T-helper 1 cell treated with Interleukin-12 subunit alpha and Interleukin-12 subunit beta and Interleukin-4 antibody, amounts not matched to agents 30 μg/mL and 1 μg/mL, for 36 hours (primary cell): Measurements from ENCODE around the gene TPTE.
"Not testable (repeated sequence)": the region's sequence is repeated elsewhere in the genome, so short reads cannot be mapped to it uniquely, and the experiment has no call there.

Source experiments
- H3K27ac Mint-ChIP-seq: one replicate; pipeline ENCODE4 v1.8.0; 2021; ENCODE audit warnings: mild to moderate bottlenecking, mixed read lengths
- H3K27me3 Mint-ChIP-seq: one replicate; pipeline ENCODE4 v1.8.0; 2021; ENCODE audit warnings: low read depth, mixed read lengths
- H3K36me3 Mint-ChIP-seq: one replicate; pipeline ENCODE4 v1.8.0; 2021; ENCODE audit warnings: low read depth, mixed read lengths
- H3K4me1 Mint-ChIP-seq: one replicate; pipeline ENCODE4 v1.8.0; 2021; ENCODE audit warnings: low read depth, mixed read lengths
- H3K4me3 Mint-ChIP-seq: one replicate; pipeline ENCODE4 v1.8.0; 2021; ENCODE audit warnings: mild to moderate bottlenecking, moderate library complexity, mixed read lengths
- H3K9me3 Mint-ChIP-seq: one replicate; pipeline ENCODE4 v1.8.0; 2021; ENCODE audit warnings: mixed read lengths

Gene TPTE

GRCh38 chr21:10521091-10521598 is at the start of gene TPTE:
Gene TPTE, plus strand, starts transcription at chr21:10521583. Its CDS starts 17,141 bp downstream, at chr21:10538724.
- H3K27me3 Mint-ChIP-seq, result no peaks in the 10 kb centered on the region
- H3K27ac Mint-ChIP-seq, result no peak within 1 kb of the TSS
- no peaks in the 10 kb centered on the region for H3K4me1 Mint-ChIP-seq
- no peak within 1 kb of the TSS for H3K4me3 Mint-ChIP-seq
- H3K36me3 Mint-ChIP-seq, result peaks cover 2% of the 10 kb centered on the region
- peaks cover 44% of the 10 kb centered on the region for H3K9me3 Mint-ChIP-seq

DNA sequence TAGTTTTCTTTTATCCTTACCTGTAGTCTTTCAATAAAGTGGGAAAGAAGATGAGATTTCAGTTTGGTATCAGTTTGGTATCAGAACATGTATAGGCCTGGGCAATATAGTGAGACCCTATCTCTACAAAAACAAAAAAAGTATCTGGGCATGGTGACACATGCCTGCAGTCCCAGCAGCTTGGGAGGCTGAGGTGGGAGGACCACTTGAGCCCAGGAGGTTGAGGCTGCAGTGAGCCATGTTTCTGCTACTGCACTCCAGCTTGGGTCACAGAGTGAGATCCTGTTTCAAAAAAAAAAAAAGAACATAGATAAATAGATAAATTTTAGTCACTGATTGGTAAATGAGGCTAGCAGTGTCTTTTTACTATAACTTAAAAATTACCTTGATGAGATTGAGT is 49.4 kb upstream of the TPTE start:
- not testable (repeated sequence) for H3K36me3 Mint-ChIP-seq, H3K27me3 Mint-ChIP-seq, H3K4me1 Mint-ChIP-seq, H3K4me3 Mint-ChIP-seq, H3K27ac Mint-ChIP-seq
- peaks cover 13% of the 10 kb centered on the region for H3K9me3 Mint-ChIP-seq

DNA sequence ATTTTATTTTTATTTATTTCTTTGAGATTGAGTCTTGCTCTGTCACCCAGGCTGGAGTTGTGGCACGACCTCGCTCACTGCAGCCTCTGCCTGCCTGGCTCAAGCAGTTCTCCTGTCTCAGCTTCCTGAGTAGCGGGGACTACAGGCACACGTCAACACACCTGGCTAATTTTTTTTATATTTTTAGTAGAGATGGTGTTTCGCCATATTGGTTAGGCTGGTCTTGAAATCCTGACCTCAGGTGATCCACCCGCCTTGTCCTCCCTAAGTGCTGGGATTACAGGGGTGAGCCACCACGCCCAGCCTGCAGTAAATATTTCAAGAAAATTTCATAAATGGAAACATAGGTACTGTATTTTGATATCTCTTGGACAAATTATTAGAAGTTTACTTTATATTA is 43.6 kb upstream of the TPTE start:
- H3K27ac Mint-ChIP-seq, H3K4me1 Mint-ChIP-seq, H3K4me3 Mint-ChIP-seq, H3K27me3 Mint-ChIP-seq, H3K36me3 Mint-ChIP-seq: not testable (repeated sequence)
- peaks cover 41% of the 10 kb centered on the region for H3K9me3 Mint-ChIP-seq

DNA sequence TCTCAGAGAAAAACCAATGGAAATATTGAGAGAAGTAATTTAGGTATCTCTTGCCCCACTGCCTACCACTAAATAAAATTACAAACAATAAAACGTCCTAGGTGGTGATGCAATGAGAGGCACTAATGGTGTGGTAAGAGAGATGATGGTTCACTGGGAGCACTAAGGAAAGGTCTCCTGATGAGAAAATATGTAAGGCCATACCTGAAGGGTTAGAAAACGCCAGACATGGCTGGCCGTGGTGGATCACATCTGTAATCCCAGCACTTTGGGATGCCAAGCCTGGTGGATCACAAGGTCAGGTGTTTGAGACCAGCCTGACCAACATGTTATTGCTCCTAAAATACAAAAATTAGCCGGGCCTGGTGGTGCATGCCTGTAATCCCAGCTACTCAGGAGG is 41.5 kb upstream of the TPTE start:
- not testable (repeated sequence) for H3K4me1 Mint-ChIP-seq, H3K4me3 Mint-ChIP-seq, H3K36me3 Mint-ChIP-seq, H3K27me3 Mint-ChIP-seq, H3K27ac Mint-ChIP-seq
- peaks cover 48% of the 10 kb centered on the region for H3K9me3 Mint-ChIP-seq

- not testable (repeated sequence) for H3K27me3 Mint-ChIP-seq, H3K27ac Mint-ChIP-seq
- peaks cover 39% of the 10 kb centered on the region for H3K9me3 Mint-ChIP-seq
Measured at GRCh38 chr21:10484864-10485263, 36.5 kb upstream of the TPTE start.

GRCh38 chr21:10490453-10490852 is 30.9 kb upstream of the TPTE start:
- not testable (repeated sequence) for H3K4me3 Mint-ChIP-seq, H3K27me3 Mint-ChIP-seq, H3K4me1 Mint-ChIP-seq, H3K27ac Mint-ChIP-seq, H3K36me3 Mint-ChIP-seq
- H3K9me3 Mint-ChIP-seq, result peaks cover 17% of the 10 kb centered on the region

More at GRCh38 chr21:10484864-10485263, 36.5 kb upstream of the TPTE start:
- not testable (repeated sequence) for H3K36me3 Mint-ChIP-seq, H3K4me1 Mint-ChIP-seq, H3K4me3 Mint-ChIP-seq

- Mint-ChIP-seq H3K4me1 (no peaks in the 10 kb centered on the region), H3K27me3 (no peaks in the 10 kb centered on the region), H3K27ac (no peak overlapping the region), H3K4me3 (no peak overlapping the region), H3K36me3 (no peaks in the 10 kb centered on the region), H3K9me3 (peaks cover 40% of the 10 kb centered on the region)
Measured at GRCh38 chr21:10511116-10511515, 10.3 kb upstream of the TPTE start.

GRCh38 chr21:10516889-10517288 is 4.5 kb upstream of the TPTE start:
- H3K9me3 Mint-ChIP-seq, result peaks cover 58% of the 10 kb centered on the region
- not testable (repeated sequence) for H3K27ac Mint-ChIP-seq, H3K4me1 Mint-ChIP-seq, H3K36me3 Mint-ChIP-seq, H3K27me3 Mint-ChIP-seq, H3K4me3 Mint-ChIP-seq

DNA sequence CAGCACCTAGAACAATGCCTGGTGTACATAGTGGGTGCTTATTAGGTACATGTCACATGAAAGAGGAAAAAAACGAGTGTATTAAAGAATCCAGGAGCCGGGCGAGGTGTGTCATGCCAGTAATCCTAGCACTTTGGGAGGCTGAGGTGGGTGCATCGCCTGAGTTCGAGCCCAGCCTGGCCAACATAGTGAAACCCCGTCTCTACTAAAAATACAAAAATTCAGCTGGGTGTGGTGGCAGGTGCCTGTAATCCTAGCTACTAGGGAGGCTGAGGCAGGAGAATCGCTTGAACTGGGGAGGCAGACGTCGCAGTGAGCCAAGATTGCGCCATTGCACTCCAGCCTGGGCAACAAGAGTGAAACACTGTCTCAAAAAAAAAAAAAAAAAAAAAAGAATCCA is 3.5 kb upstream of the TPTE start:
- H3K27ac Mint-ChIP-seq, H3K27me3 Mint-ChIP-seq, H3K4me1 Mint-ChIP-seq, H3K36me3 Mint-ChIP-seq, H3K4me3 Mint-ChIP-seq: not testable (repeated sequence)
- peaks cover 57% of the 10 kb centered on the region for H3K9me3 Mint-ChIP-seq

GRCh38 chr21:10521835-10522500 is 585 bp downstream of the TPTE start:
- peaks cover 39% of the 10 kb centered on the region for H3K9me3 Mint-ChIP-seq
- H3K36me3 Mint-ChIP-seq, H3K4me3 Mint-ChIP-seq, H3K27me3 Mint-ChIP-seq, H3K27ac Mint-ChIP-seq, H3K4me1 Mint-ChIP-seq: not testable (repeated sequence)

- H3K4me1 Mint-ChIP-seq, result no peaks in the 10 kb centered on the region
- no peaks in the 10 kb centered on the region for H3K27me3 Mint-ChIP-seq
- H3K36me3 Mint-ChIP-seq, result no peaks in the 10 kb centered on the region
- no peak overlapping the region for H3K27ac Mint-ChIP-seq
- H3K9me3 Mint-ChIP-seq, result peaks cover 8% of the 10 kb centered on the region
- H3K4me3 Mint-ChIP-seq, result no peak overlapping the region
Measured at GRCh38 chr21:10539956-10540355, 18.6 kb downstream of the TPTE start.

DNA sequence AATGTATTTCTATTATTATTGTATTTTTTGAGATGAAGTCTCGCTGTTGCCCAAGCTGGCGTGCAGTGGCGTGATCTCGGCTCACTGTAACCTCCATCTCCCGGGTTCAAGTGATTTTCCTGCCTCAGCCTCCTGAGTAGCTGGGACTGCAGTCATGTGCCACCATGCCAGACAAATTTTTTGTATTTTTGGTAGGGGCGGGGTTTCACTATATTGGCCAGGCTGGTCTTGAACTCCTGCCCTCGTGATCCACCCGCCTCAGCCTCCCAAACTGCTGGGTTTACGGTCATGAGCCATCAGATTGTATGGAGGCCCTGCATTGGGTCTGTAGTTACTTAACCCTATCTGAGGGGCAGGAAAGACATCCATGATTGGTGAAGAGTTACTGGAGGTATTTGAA is 23.0 kb downstream of the TPTE start:
- peaks cover 31% of the 10 kb centered on the region for H3K9me3 Mint-ChIP-seq
- H3K4me3 Mint-ChIP-seq, H3K27me3 Mint-ChIP-seq, H3K27ac Mint-ChIP-seq, H3K36me3 Mint-ChIP-seq, H3K4me1 Mint-ChIP-seq: not testable (repeated sequence)

DNA sequence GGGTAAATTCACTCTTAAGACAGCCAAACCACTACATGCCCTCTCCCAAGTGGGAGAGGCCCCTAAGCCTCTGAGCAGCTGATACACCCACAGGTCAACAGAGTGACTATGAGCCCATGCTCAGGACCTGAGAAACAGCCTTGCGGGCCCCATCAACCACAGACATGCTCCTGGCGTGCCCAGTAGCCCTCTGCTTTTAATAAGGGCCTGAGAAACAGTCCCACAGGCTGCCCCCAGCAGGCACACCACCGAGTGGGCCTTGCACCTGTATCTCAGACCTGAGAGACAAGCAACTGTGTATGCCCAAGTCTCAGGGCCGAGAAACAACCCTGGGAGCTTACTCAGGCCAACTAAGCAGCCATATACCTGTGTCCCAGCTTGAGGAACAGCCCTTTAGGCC is 26.5 kb downstream of the TPTE start:
- not testable (repeated sequence) for H3K4me3 Mint-ChIP-seq, H3K36me3 Mint-ChIP-seq, H3K27me3 Mint-ChIP-seq, H3K27ac Mint-ChIP-seq, H3K4me1 Mint-ChIP-seq
- peaks cover 60% of the 10 kb centered on the region for H3K9me3 Mint-ChIP-seq

DNA sequence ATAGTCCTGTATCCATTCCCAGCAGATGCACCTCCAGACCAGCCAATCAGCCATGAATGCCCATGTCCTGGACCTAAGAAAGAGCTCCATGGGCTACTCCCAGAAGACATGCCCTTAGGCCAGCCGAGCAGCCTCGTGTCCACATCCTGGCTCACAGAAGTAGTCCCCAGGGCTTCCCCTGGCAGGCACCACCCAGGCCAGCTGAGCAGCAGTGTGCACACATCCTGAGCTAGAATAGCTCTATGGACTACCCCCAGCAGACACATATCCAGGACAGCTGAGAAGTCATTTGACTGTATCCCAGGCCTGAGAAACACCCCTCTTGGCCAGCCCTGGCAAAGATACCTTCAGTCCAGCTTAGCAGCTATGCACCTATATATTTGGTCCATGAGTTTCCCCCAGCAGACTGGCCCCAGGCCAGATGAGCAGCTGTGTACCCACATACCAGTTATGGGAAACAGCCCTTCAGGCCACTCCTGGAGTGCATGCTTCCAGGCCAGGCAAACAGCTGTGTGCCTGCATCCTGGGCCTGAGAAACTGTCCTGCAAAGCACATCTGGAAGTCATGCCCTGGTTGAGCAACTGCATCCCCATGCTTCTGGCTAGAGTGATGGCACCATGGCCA is 27.1 kb downstream of the TPTE start:
- not testable (repeated sequence) for H3K4me3 Mint-ChIP-seq, H3K4me1 Mint-ChIP-seq
- H3K9me3 Mint-ChIP-seq, result peaks cover 60% of the 10 kb centered on the region

GRCh38 chr21:10570803-10571202 is 49.4 kb downstream of the TPTE start:
- not testable (repeated sequence) for H3K27ac Mint-ChIP-seq, H3K4me1 Mint-ChIP-seq, H3K4me3 Mint-ChIP-seq, H3K36me3 Mint-ChIP-seq, H3K27me3 Mint-ChIP-seq
- peaks cover 56% of the 10 kb centered on the region for H3K9me3 Mint-ChIP-seq

More for the DNA sequence above, 27.1 kb downstream of the TPTE start:
- not testable (repeated sequence) for H3K36me3 Mint-ChIP-seq, H3K27ac Mint-ChIP-seq, H3K27me3 Mint-ChIP-seq
